H1 (cell line): Measurements from ENCODE around the gene IL27RA. TPM values are rescaled to one million over a fixed set of nuclear protein-coding genes. Genes with fewer than 3 reads are reported as not detected.
A peak's percentile ranks its signal among the peaks of the same experiment; 100 is the strongest.

Source experiments
- CTBP2 ChIP-seq: IDR thresholded peaks from 2 replicates; pipeline ENCODE4 v1.7.0; 2011; ENCODE audit warnings: borderline replicate concordance, mild to moderate bottlenecking, moderate library complexity, mixed read lengths, low read length; ENCODE audit not compliant: insufficient read depth, insufficient read length
- HDAC6 ChIP-seq: IDR thresholded peaks from one replicate; pipeline ENCODE4 v1.7.1; 2012; ENCODE audit warnings: low read depth, mild to moderate bottlenecking, inconsistent platforms, low read length, moderate library complexity
- SP4 ChIP-seq: IDR thresholded peaks from 2 replicates; pipeline ENCODE4 v1.6.1; 2012; ENCODE audit warnings: low read length, inconsistent platforms
- TEAD4 ChIP-seq: IDR thresholded peaks from 2 replicates; pipeline ENCODE4 v1.6.1; 2012; ENCODE audit warnings: low read depth, low read length, inconsistent platforms, mixed read lengths
- ZNF274 ChIP-seq: IDR thresholded peaks from 2 replicates; pipeline ENCODE4 v1.7.0; 2012; ENCODE audit warnings: low read length, borderline replicate concordance; ENCODE audit errors: extremely low read depth
- polyA plus RNA-seq, 7 experiments: library from polyadenylated mRNA; depleted of rRNA in 3 of 7; stranded (reverse) in 5 of 7; unstranded in 2 of 7; fragments of >200 nt in 5 of 7; fragments of 200-250 nt in 2 of 7; gene quantifications; 1 replicate in 5 of 7; 2 replicates in 1 of 7; 4 replicates in 1 of 7; pipeline versions ENCODE4 v1.2.1 to v1.2.3, GENCODE V29; 2011 to 2013; ENCODE audit warnings: missing spikeins in 2 of 7, mixed read lengths in 2 of 7
- total RNA-seq: library from RNA; stranded (reverse); fragmentation: NEBNext Ultra II Directional; extraction: Animal tissue kit (Norgen Biotek cat#: 25700); gene quantifications from 2 replicates; pipeline ENCODE4 v1.2.1, GENCODE V29; 2021
- TF ChIP-seq, protein P1 (sequence below): IDR thresholded peaks from 2 replicates; pipeline ENCODE4 v1.6.1; 2011; ENCODE audit warnings: low read length, improper control_type of control experiment

Gene IL27RA
- total and polyA plus RNA-seq, 2 of the 8 experiments (the other 6 are each of a cell fraction or from before 2014, with no cell fraction given): 9.9 to 14.7 TPM

DNA sequence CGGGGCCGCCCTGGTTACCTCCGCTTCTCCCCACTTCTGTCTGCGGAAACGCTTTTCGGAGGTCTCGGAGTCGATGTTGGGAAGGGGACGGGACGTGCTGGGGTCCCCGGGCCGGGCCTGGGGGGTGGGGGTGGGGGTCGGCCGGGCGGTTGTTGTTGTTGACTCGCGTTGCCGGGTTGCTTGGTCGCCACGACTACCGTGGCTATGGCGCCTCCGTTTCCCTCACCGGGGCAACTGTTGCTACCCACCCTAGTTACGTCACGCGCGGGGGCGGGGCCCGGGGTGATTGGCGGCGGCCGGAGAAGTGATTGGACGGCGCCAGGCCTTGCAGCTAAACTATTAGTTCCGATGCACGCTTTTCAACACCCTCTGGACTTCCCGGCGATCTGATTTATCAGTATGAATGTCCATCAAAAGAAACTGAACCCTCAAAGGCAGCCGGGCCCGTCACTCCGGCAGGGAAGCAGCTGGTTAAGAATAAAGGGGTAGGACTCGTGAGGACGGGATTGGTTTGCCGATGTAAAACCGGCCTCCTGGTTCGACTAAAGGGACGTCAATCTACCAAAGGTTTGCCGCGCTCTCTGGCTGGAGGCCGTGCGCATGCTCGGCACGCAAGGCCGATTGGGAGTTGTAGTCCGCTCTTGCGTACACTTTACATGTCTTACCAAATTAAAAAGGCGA is 25.3 kb upstream of the IL27RA start, which contains the start of gene RFX1 (continued):
- TF ChIP-seq, protein P1, sequence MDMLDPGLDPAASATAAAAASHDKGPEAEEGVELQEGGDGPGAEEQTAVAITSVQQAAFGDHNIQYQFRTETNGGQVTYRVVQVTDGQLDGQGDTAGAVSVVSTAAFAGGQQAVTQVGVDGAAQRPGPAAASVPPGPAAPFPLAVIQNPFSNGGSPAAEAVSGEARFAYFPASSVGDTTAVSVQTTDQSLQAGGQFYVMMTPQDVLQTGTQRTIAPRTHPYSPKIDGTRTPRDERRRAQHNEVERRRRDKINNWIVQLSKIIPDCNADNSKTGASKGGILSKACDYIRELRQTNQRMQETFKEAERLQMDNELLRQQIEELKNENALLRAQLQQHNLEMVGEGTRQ: no peak
- TF ChIP-seq HDAC6 (no peak), CTBP2 (no peak), SP4 (peak; percentile 91), TEAD4 (no peak), ZNF274 (no peak)
